ENCODE results near the gene EFEMP2.

EFEMP2 gene

GRCh38 chr11:65885231-65885630, 12.6 kb upstream of the EFEMP2 start:
- Histone ChIP-seq H3K36me3 (ENCODE audit: control insufficient read depth in 1 of 2, insufficient read depth in 2 of 2, low read length in 2 of 2) (peaks cover 15 to 32% of the 10 kb centered on the region in 2 donors), H3K27me3 (ENCODE audit: control insufficient read depth in 1 of 2, insufficient read depth in 2 of 2, low read length in 2 of 2) (no peaks in the 10 kb centered on the region), H3K9ac (ENCODE audit: low read depth in 1 of 2, low read length in 2 of 2) (no peak overlapping the region), H3K9me3 (ENCODE audit: control insufficient read depth in 1 of 2, low read length in 2 of 2) (no peaks in the 10 kb centered on the region), H3K4me1 (ENCODE audit: control insufficient read depth in 1 of 2, insufficient read depth in 2 of 2, low read length in 2 of 2) (peaks cover 36 to 43% of the 10 kb centered on the region in 2 donors), H3K4me3 (ENCODE audit: low read depth in 1 of 2, low read length in 2 of 2) (no peak overlapping the region), H3K27ac (ENCODE audit: low read depth, low read length) (no peak overlapping the region)

- Histone ChIP-seq H3K36me3 (ENCODE audit: control insufficient read depth in 1 of 2, insufficient read depth in 2 of 2, low read length in 2 of 2) (peaks cover 15 to 32% of the 10 kb centered on the region in 2 donors), H3K9me3 (ENCODE audit: control insufficient read depth in 1 of 2, low read length in 2 of 2) (no peaks in the 10 kb centered on the region), H3K27me3 (ENCODE audit: control insufficient read depth in 1 of 2, insufficient read depth in 2 of 2, low read length in 2 of 2) (no peaks in the 10 kb centered on the region), H3K27ac (ENCODE audit: low read depth, low read length) (no peak overlapping the region), H3K4me3 (ENCODE audit: low read depth in 1 of 2, low read length in 2 of 2) (peak overlapping the region in 1 of 2 donors; percentile 7), H3K9ac (ENCODE audit: low read depth in 1 of 2, low read length in 2 of 2) (no peak overlapping the region), H3K4me1 (ENCODE audit: control insufficient read depth in 1 of 2, insufficient read depth in 2 of 2, low read length in 2 of 2) (peaks cover 31 to 38% of the 10 kb centered on the region in 2 donors)
Observed at GRCh38 chr11:65884716-65885092, 12.1 kb upstream of the EFEMP2 start.

- no peak overlapping the region for H3K4me3 ChIP-seq (ENCODE audit: low read depth in 1 of 2, low read length in 2 of 2)
- no peaks in the 10 kb centered on the region for H3K27me3 ChIP-seq (ENCODE audit: control insufficient read depth in 1 of 2, insufficient read depth in 2 of 2, low read length in 2 of 2)
- peaks cover 15 to 32% of the 10 kb centered on the region in 2 donors for H3K36me3 ChIP-seq (ENCODE audit: control insufficient read depth in 1 of 2, insufficient read depth in 2 of 2, low read length in 2 of 2)
- no peak overlapping the region for H3K27ac ChIP-seq (ENCODE audit: low read depth, low read length)
- H3K4me1 ChIP-seq (ENCODE audit: control insufficient read depth in 1 of 2, insufficient read depth in 2 of 2, low read length in 2 of 2), result peaks cover 25 to 32% of the 10 kb centered on the region in 2 donors
- no peaks in the 10 kb centered on the region for H3K9me3 ChIP-seq (ENCODE audit: control insufficient read depth in 1 of 2, low read length in 2 of 2)
- no peak overlapping the region for H3K9ac ChIP-seq (ENCODE audit: low read depth in 1 of 2, low read length in 2 of 2)
Observed at GRCh38 chr11:65883786-65884715, 11.5 kb upstream of the EFEMP2 start.

GRCh38 chr11:65883058-65883761, 10.6 kb upstream of the EFEMP2 start:
- no peak overlapping the region for H3K27ac ChIP-seq (ENCODE audit: low read depth, low read length)
- no peak overlapping the region for H3K9ac ChIP-seq (ENCODE audit: low read depth in 1 of 2, low read length in 2 of 2)
- H3K4me3 ChIP-seq (ENCODE audit: low read depth in 1 of 2, low read length in 2 of 2), result no peak overlapping the region
- peaks cover 15 to 32% of the 10 kb centered on the region in 2 donors for H3K36me3 ChIP-seq (ENCODE audit: control insufficient read depth in 1 of 2, insufficient read depth in 2 of 2, low read length in 2 of 2)
- no peaks in the 10 kb centered on the region for H3K27me3 ChIP-seq (ENCODE audit: control insufficient read depth in 1 of 2, insufficient read depth in 2 of 2, low read length in 2 of 2)
- H3K4me1 ChIP-seq (ENCODE audit: control insufficient read depth in 1 of 2, insufficient read depth in 2 of 2, low read length in 2 of 2), result peaks cover 21 to 26% of the 10 kb centered on the region in 2 donors
- H3K9me3 ChIP-seq (ENCODE audit: control insufficient read depth in 1 of 2, low read length in 2 of 2), result no peaks in the 10 kb centered on the region

GRCh38 chr11:65882120-65883057, 9.8 kb upstream of the EFEMP2 start:
- no peak overlapping the region for H3K4me3 ChIP-seq (ENCODE audit: low read depth in 1 of 2, low read length in 2 of 2)
- no peaks in the 10 kb centered on the region for H3K9me3 ChIP-seq (ENCODE audit: control insufficient read depth in 1 of 2, low read length in 2 of 2)
- no peak overlapping the region for H3K27ac ChIP-seq (ENCODE audit: low read depth, low read length)
- H3K4me1 ChIP-seq (ENCODE audit: control insufficient read depth in 1 of 2, insufficient read depth in 2 of 2, low read length in 2 of 2), result peaks cover 16 to 19% of the 10 kb centered on the region in 2 donors
- H3K36me3 ChIP-seq (ENCODE audit: control insufficient read depth in 1 of 2, insufficient read depth in 2 of 2, low read length in 2 of 2), result peaks cover 15 to 32% of the 10 kb centered on the region in 2 donors
- H3K9ac ChIP-seq (ENCODE audit: low read depth in 1 of 2, low read length in 2 of 2), result no peak overlapping the region
- H3K27me3 ChIP-seq (ENCODE audit: control insufficient read depth in 1 of 2, insufficient read depth in 2 of 2, low read length in 2 of 2), result no peaks in the 10 kb centered on the region

GRCh38 chr11:65880844-65881421, 8.3 kb upstream of the EFEMP2 start:
- no peak overlapping the region for H3K27ac ChIP-seq (ENCODE audit: low read depth, low read length)

GRCh38 chr11:65880027-65880426, 7.4 kb upstream of the EFEMP2 start:
- Histone ChIP-seq H3K9ac (ENCODE audit: low read depth in 1 of 2, low read length in 2 of 2) (no peak overlapping the region), H3K4me3 (ENCODE audit: low read depth in 1 of 2, low read length in 2 of 2) (no peak overlapping the region), H3K36me3 (ENCODE audit: control insufficient read depth in 1 of 2, insufficient read depth in 2 of 2, low read length in 2 of 2) (peaks cover 15 to 23% of the 10 kb centered on the region in 2 donors), H3K9me3 (ENCODE audit: control insufficient read depth in 1 of 2, low read length in 2 of 2) (no peaks in the 10 kb centered on the region), H3K27ac (ENCODE audit: low read depth, low read length) (no peak overlapping the region), H3K27me3 (ENCODE audit: control insufficient read depth in 1 of 2, insufficient read depth in 2 of 2, low read length in 2 of 2) (no peaks in the 10 kb centered on the region), H3K4me1 (ENCODE audit: control insufficient read depth in 1 of 2, insufficient read depth in 2 of 2, low read length in 2 of 2) (peaks cover 3 to 7% of the 10 kb centered on the region in 2 donors)

More at GRCh38 chr11:65880844-65881421, 8.3 kb upstream of the EFEMP2 start:
- Histone ChIP-seq H3K9me3 (ENCODE audit: control insufficient read depth in 1 of 2, low read length in 2 of 2) (no peaks in the 10 kb centered on the region), H3K9ac (ENCODE audit: low read depth in 1 of 2, low read length in 2 of 2) (no peak overlapping the region), H3K27me3 (ENCODE audit: control insufficient read depth in 1 of 2, insufficient read depth in 2 of 2, low read length in 2 of 2) (no peaks in the 10 kb centered on the region), H3K4me1 (ENCODE audit: control insufficient read depth in 1 of 2, insufficient read depth in 2 of 2, low read length in 2 of 2) (peaks cover 4 to 7% of the 10 kb centered on the region in 2 donors), H3K4me3 (ENCODE audit: low read depth in 1 of 2, low read length in 2 of 2) (no peak overlapping the region), H3K36me3 (ENCODE audit: control insufficient read depth in 1 of 2, insufficient read depth in 2 of 2, low read length in 2 of 2) (peaks cover 15 to 30% of the 10 kb centered on the region in 2 donors)

GRCh38 chr11:65879617-65880016, 7.0 kb upstream of the EFEMP2 start, which contains the start of gene CTSW:
CTSW (plus strand) TSS chr11:65879837; CDS start chr11:65879855, 18 bp downstream.
- no peaks in the 10 kb centered on the region for H3K27me3 ChIP-seq (ENCODE audit: control insufficient read depth in 1 of 2, insufficient read depth in 2 of 2, low read length in 2 of 2)

More at GRCh38 chr11:65879617-65880016, 7.0 kb upstream of the EFEMP2 start, which contains the start of gene CTSW:
- H3K4me1 ChIP-seq (ENCODE audit: control insufficient read depth in 1 of 2, insufficient read depth in 2 of 2, low read length in 2 of 2), result peaks cover 0 to 3% of the 10 kb centered on the region in 2 donors
- no peak within 1 kb of the TSS for H3K27ac ChIP-seq (ENCODE audit: low read depth, low read length)
- H3K36me3 ChIP-seq (ENCODE audit: control insufficient read depth in 1 of 2, insufficient read depth in 2 of 2, low read length in 2 of 2), result peaks cover 15 to 23% of the 10 kb centered on the region in 2 donors
- no peak within 1 kb of the TSS for H3K9ac ChIP-seq (ENCODE audit: low read depth in 1 of 2, low read length in 2 of 2)
- H3K9me3 ChIP-seq (ENCODE audit: control insufficient read depth in 1 of 2, low read length in 2 of 2), result no peaks in the 10 kb centered on the region
- H3K4me3 ChIP-seq (ENCODE audit: low read depth in 1 of 2, low read length in 2 of 2), result no peak within 1 kb of the TSS
